Activated naive CD4-positive, alpha-beta T cell treated with anti-CD3 and anti-CD28 coated beads, Interleukin-2, amount 50 U/mL, for 24 hours (primary cell): ENCODE data around the gene RUNX1.

Experiments
- H3K27ac Mint-ChIP-seq: one replicate; pipeline ENCODE4 v1.8.0; 2021; ENCODE audit warnings: mild to moderate bottlenecking, mixed read lengths
- H3K27me3 Mint-ChIP-seq: one replicate; pipeline ENCODE4 v1.8.0; 2021; ENCODE audit warnings: mixed read lengths
- H3K36me3 Mint-ChIP-seq: one replicate; pipeline ENCODE4 v1.8.0; 2021; ENCODE audit warnings: mixed read lengths
- H3K4me1 Mint-ChIP-seq: one replicate; pipeline ENCODE4 v1.8.0; 2021; ENCODE audit warnings: mixed read lengths
- H3K4me3 Mint-ChIP-seq: one replicate; pipeline ENCODE4 v1.8.0; 2021; ENCODE audit warnings: mild to moderate bottlenecking, mixed read lengths
- H3K9me3 Mint-ChIP-seq: one replicate; pipeline ENCODE4 v1.8.0; 2021; ENCODE audit warnings: mixed read lengths

The RUNX1 gene

GRCh38 chr21:34800797-34801518 is 248.1 kb downstream of the RUNX1 start:
- peaks cover 37% of the 10 kb centered on the region for H3K36me3 Mint-ChIP-seq
- peak overlapping the region; percentile 8 for H3K27ac Mint-ChIP-seq
- H3K9me3 Mint-ChIP-seq = peaks cover 14% of the 10 kb centered on the region
- H3K4me1 Mint-ChIP-seq = peaks cover 40% of the 10 kb centered on the region
- no peaks in the 10 kb centered on the region for H3K27me3 Mint-ChIP-seq
- H3K4me3 Mint-ChIP-seq = no peak overlapping the region

- Mint-ChIP-seq H3K27ac (no peak overlapping the region), H3K4me3 (no peak overlapping the region)
Observed at GRCh38 chr21:34799092-34799491, 250.0 kb downstream of the RUNX1 start.

GRCh38 chr21:34797921-34798535 is 251.1 kb downstream of the RUNX1 start:
- Mint-ChIP-seq H3K36me3 (peaks cover 28% of the 10 kb centered on the region), H3K27me3 (no peaks in the 10 kb centered on the region), H3K27ac (peak overlapping the region; percentile 59), H3K4me1 (peaks cover 15% of the 10 kb centered on the region), H3K9me3 (no peaks in the 10 kb centered on the region), H3K4me3 (no peak overlapping the region)

More at GRCh38 chr21:34799092-34799491, 250.0 kb downstream of the RUNX1 start:
- H3K9me3 Mint-ChIP-seq = peaks cover under 1% of the 10 kb centered on the region
- H3K4me1 Mint-ChIP-seq = peaks cover 22% of the 10 kb centered on the region
- peaks cover 28% of the 10 kb centered on the region for H3K36me3 Mint-ChIP-seq
- no peaks in the 10 kb centered on the region for H3K27me3 Mint-ChIP-seq

- Mint-ChIP-seq H3K4me3 (no peak overlapping the region), H3K36me3 (peaks cover 25% of the 10 kb centered on the region), H3K9me3 (no peaks in the 10 kb centered on the region), H3K4me1 (peaks cover 8% of the 10 kb centered on the region), H3K27ac (peak overlapping the region; percentile 51), H3K27me3 (no peaks in the 10 kb centered on the region)
Observed at GRCh38 chr21:34797201-34797525, 251.9 kb downstream of the RUNX1 start.

- peak overlapping the region; percentile 51 for H3K27ac Mint-ChIP-seq
- no peak overlapping the region for H3K4me3 Mint-ChIP-seq
- H3K4me1 Mint-ChIP-seq = peaks cover 4% of the 10 kb centered on the region
- no peaks in the 10 kb centered on the region for H3K9me3 Mint-ChIP-seq
- no peaks in the 10 kb centered on the region for H3K27me3 Mint-ChIP-seq
- H3K36me3 Mint-ChIP-seq = peaks cover 25% of the 10 kb centered on the region
Observed at GRCh38 chr21:34796518-34797200, 252.4 kb downstream of the RUNX1 start.

- Mint-ChIP-seq H3K9me3 (no peaks in the 10 kb centered on the region), H3K27ac (peak overlapping the region; percentile 62), H3K27me3 (no peaks in the 10 kb centered on the region), H3K4me3 (no peak overlapping the region), H3K4me1 (peaks cover 4% of the 10 kb centered on the region), H3K36me3 (peaks cover 25% of the 10 kb centered on the region)
Observed at GRCh38 chr21:34795548-34796180, 253.4 kb downstream of the RUNX1 start.

GRCh38 chr21:34795175-34795547 is 253.9 kb downstream of the RUNX1 start:
- H3K4me3 Mint-ChIP-seq = no peak overlapping the region
- no peaks in the 10 kb centered on the region for H3K9me3 Mint-ChIP-seq
- peaks cover 4% of the 10 kb centered on the region for H3K4me1 Mint-ChIP-seq
- peak overlapping the region; percentile 62 for H3K27ac Mint-ChIP-seq
- H3K36me3 Mint-ChIP-seq = peaks cover 25% of the 10 kb centered on the region
- H3K27me3 Mint-ChIP-seq = no peaks in the 10 kb centered on the region

- H3K27me3 Mint-ChIP-seq = no peaks in the 10 kb centered on the region
Observed at GRCh38 chr21:34794686-34795085, 254.4 kb downstream of the RUNX1 start.

GRCh38 chr21:34793471-34793870 is 255.6 kb downstream of the RUNX1 start:
- no peak overlapping the region for H3K4me3 Mint-ChIP-seq
- H3K4me1 Mint-ChIP-seq = peaks cover 4% of the 10 kb centered on the region
- H3K27ac Mint-ChIP-seq = no peak overlapping the region
- peaks cover 20% of the 10 kb centered on the region for H3K36me3 Mint-ChIP-seq
- H3K27me3 Mint-ChIP-seq = no peaks in the 10 kb centered on the region
- H3K9me3 Mint-ChIP-seq = no peaks in the 10 kb centered on the region

More at GRCh38 chr21:34794686-34795085, 254.4 kb downstream of the RUNX1 start:
- Mint-ChIP-seq H3K4me1 (peaks cover 4% of the 10 kb centered on the region), H3K27ac (peak overlapping the region; percentile 52), H3K36me3 (peaks cover 25% of the 10 kb centered on the region), H3K4me3 (no peak overlapping the region), H3K9me3 (no peaks in the 10 kb centered on the region)

GRCh38 chr21:34792504-34793089 is 256.5 kb downstream of the RUNX1 start:
- Mint-ChIP-seq H3K27me3 (no peaks in the 10 kb centered on the region), H3K27ac (no peak overlapping the region), H3K9me3 (no peaks in the 10 kb centered on the region), H3K4me1 (no peaks in the 10 kb centered on the region), H3K4me3 (no peak overlapping the region), H3K36me3 (peaks cover 14% of the 10 kb centered on the region)

GRCh38 chr21:34791776-34792503 is 257.2 kb downstream of the RUNX1 start:
- no peaks in the 10 kb centered on the region for H3K9me3 Mint-ChIP-seq
- H3K4me1 Mint-ChIP-seq = no peaks in the 10 kb centered on the region
- no peak overlapping the region for H3K4me3 Mint-ChIP-seq
- no peaks in the 10 kb centered on the region for H3K27me3 Mint-ChIP-seq
- H3K36me3 Mint-ChIP-seq = peaks cover 11% of the 10 kb centered on the region
- H3K27ac Mint-ChIP-seq = no peak overlapping the region

GRCh38 chr21:34790834-34791233 is 258.3 kb downstream of the RUNX1 start:
- Mint-ChIP-seq H3K4me1 (no peaks in the 10 kb centered on the region), H3K27me3 (no peaks in the 10 kb centered on the region), H3K36me3 (peaks cover 8% of the 10 kb centered on the region), H3K27ac (no peak overlapping the region), H3K4me3 (no peak overlapping the region), H3K9me3 (no peaks in the 10 kb centered on the region)

- peaks cover 8% of the 10 kb centered on the region for H3K36me3 Mint-ChIP-seq
- H3K9me3 Mint-ChIP-seq = no peaks in the 10 kb centered on the region
- H3K4me1 Mint-ChIP-seq = no peaks in the 10 kb centered on the region
- no peak overlapping the region for H3K27ac Mint-ChIP-seq
- H3K27me3 Mint-ChIP-seq = no peaks in the 10 kb centered on the region
- no peak overlapping the region for H3K4me3 Mint-ChIP-seq
Observed at GRCh38 chr21:34790341-34790740, 258.8 kb downstream of the RUNX1 start.

GRCh38 chr21:34788879-34789278 is 260.2 kb downstream of the RUNX1 start:
- no peaks in the 10 kb centered on the region for H3K4me1 Mint-ChIP-seq
- H3K4me3 Mint-ChIP-seq = no peak overlapping the region
- H3K36me3 Mint-ChIP-seq = peaks cover 3% of the 10 kb centered on the region
- no peaks in the 10 kb centered on the region for H3K27me3 Mint-ChIP-seq
- H3K9me3 Mint-ChIP-seq = no peaks in the 10 kb centered on the region
- peak overlapping the region; percentile 90 for H3K27ac Mint-ChIP-seq

- Mint-ChIP-seq H3K27ac (no peak overlapping the region), H3K4me3 (no peak overlapping the region), H3K27me3 (no peaks in the 10 kb centered on the region), H3K4me1 (no peaks in the 10 kb centered on the region), H3K9me3 (peaks cover 5% of the 10 kb centered on the region), H3K36me3 (no peaks in the 10 kb centered on the region)
Observed at GRCh38 chr21:34783815-34784214, 265.3 kb downstream of the RUNX1 start.
